ENCODE data around the gene MAPK7.

MAPK7 gene

DNA sequence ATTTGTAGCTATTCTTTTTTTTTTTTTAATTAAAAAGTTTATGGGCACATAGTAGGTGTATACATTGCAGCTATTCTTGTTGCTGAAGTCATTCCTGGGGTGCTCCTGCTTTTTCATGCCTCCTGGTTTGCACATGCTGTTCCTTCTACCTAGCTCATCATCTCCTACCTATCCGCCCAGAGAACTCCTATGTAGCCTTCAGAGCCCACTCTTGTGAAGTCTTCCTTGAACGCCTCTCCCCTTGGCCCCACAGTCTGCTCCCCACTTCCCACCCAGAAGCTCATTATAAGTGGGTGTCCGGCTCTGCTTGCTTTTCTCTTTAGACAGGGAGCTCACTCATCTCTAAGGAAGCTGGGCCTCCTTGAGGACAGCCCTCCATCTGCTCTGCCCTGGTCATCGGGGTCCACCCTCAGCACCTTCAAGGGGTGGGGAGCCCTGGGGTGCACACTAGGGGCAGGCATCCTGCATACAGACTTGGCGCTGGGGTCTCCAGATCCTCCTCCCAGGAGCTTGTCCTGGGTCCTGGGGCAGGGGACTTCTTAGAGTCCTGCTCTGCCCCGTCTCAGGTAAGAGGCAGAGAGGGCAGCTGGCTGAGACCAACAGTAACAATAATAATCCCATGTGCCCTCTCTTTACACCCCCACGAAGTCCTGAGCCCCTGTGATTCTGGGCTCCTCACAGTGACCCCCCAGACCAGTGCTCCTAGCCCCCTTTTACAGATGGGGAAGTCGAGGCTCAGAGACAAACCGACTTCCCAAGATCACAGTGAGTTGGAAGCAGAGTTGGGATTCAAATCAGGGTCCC lies 12.3 kb upstream of the MAPK7 start:
- no peak for DNase-seq (ENCODE audit: low spot score)
- POLR2A ChIA-PET (ENCODE audit: low non-redundant PET): no interaction called here
- TF ChIP-seq, protein P1, sequence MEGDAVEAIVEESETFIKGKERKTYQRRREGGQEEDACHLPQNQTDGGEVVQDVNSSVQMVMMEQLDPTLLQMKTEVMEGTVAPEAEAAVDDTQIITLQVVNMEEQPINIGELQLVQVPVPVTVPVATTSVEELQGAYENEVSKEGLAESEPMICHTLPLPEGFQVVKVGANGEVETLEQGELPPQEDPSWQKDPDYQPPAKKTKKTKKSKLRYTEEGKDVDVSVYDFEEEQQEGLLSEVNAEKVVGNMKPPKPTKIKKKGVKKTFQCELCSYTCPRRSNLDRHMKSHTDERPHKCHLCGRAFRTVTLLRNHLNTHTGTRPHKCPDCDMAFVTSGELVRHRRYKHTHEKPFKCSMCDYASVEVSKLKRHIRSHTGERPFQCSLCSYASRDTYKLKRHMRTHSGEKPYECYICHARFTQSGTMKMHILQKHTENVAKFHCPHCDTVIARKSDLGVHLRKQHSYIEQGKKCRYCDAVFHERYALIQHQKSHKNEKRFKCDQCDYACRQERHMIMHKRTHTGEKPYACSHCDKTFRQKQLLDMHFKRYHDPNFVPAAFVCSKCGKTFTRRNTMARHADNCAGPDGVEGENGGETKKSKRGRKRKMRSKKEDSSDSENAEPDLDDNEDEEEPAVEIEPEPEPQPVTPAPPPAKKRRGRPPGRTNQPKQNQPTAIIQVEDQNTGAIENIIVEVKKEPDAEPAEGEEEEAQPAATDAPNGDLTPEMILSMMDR (conservative IDR thresholded peaks at IDR 0.05; ENCODE audit: low read depth): no peak
- CTCF ChIA-PET: interaction anchor here (0.6 to 2.4 kb wide), 3 partner anchors 8 to 81 kb away, joined by 3 to 22 read pairs (median 3); no protein-coding TSS in a partner anchor
- no peak overlapping the region for H3K27ac ChIP-seq

DNA sequence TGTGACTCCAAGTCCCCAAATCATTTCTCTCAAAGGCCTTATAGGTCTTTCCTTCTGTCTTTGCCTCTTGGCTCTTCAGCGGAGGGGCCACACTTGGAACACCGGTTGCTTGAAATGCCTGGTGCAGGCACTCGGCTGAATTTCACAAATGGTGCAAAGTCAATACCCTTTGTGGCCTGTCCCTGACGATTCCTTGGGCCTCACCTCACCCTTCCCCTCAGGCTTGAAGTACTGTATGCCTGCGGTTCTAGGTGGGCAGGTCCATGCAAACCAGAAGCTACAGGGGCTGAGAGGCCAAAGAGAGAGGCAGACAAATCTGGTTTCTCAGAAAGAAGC lies 11.7 kb upstream of the MAPK7 start:
- ChIA-PET POLR2A (ENCODE audit: low non-redundant PET) (no interaction called here), CTCF (no interaction called here)
- DNase-seq (ENCODE audit: low spot score): no peak
- H3K27ac ChIP-seq: no peak overlapping the region
- TF ChIP-seq, protein P1 (conservative IDR thresholded peaks at IDR 0.05; ENCODE audit: low read depth): no peak

DNA sequence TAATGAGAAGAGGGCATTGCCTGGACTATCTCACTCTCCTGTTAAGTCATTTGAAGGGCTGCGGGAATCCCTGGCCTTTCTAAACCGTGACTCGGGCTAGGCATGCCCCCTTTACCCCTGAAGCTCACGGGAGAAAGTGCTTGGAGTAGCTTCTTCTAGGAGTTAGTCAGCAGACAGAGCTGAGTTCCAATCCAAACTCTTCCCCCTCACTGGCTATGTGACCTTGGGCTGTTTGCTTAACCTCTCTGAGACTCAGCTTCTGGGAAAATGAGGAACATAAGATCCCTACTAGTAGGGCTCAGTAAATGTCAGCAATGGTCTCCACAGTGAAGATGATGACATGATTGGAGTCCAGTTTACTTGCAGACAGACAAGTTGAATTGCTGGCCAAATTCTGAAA lies 10.1 kb upstream of the MAPK7 start:
- DNase-seq (ENCODE audit: low spot score): no peak
- POLR2A ChIA-PET (ENCODE audit: low non-redundant PET): no interaction called here
- CTCF ChIA-PET: interaction anchor here (0.9 kb wide), 1 partner anchor 16 kb away, joined by 6 read pairs; no protein-coding TSS in a partner anchor
- TF ChIP-seq, protein P1 (conservative IDR thresholded peaks at IDR 0.05; ENCODE audit: low read depth): no peak
- H3K27ac ChIP-seq: no peak overlapping the region

DNA sequence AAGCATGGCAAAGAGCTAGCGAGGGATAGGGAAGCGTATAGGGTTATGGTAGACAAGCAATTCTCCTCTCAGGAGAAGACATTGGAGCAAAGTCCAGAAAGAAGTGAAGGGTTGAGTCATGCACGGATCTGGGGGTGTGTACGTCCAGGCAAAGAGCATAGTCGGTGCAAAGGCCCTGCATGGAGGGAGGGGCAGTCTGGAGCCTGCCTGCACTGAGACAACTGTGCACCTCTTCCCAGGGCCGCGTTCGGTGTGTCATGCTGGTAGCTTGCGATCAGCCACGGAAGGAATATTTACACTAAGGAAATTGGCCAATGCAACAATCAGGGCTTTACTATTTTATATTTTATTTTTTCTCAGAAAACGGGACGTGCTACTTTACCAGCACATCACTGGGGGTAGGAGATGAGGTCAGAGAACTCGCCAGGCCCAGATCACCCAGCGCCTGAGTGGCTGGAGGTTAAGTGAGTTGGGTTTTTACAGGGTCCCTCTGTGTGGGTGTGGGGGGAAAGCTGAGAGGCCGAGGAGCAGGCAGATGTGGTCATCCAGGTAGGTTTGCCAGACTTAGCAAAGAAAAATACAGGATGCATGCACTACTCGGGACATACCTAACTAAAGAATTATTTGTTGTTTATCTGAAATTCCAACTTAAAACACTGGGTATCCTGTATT lies 9.1 kb upstream of the MAPK7 start:
- H3K27ac ChIP-seq: peak overlapping the region; percentile 51; the same call in 1 of the 2 replicates
- DNase-seq (ENCODE audit: low spot score): no peak
- CTCF ChIA-PET: interaction anchor here (0.9 kb wide), 1 partner anchor 15 kb away, joined by 6 read pairs; no protein-coding TSS in a partner anchor
- POLR2A ChIA-PET (ENCODE audit: low non-redundant PET): no interaction called here
- TF ChIP-seq, protein P1 (conservative IDR thresholded peaks at IDR 0.05; ENCODE audit: low read depth): no peak

DNA sequence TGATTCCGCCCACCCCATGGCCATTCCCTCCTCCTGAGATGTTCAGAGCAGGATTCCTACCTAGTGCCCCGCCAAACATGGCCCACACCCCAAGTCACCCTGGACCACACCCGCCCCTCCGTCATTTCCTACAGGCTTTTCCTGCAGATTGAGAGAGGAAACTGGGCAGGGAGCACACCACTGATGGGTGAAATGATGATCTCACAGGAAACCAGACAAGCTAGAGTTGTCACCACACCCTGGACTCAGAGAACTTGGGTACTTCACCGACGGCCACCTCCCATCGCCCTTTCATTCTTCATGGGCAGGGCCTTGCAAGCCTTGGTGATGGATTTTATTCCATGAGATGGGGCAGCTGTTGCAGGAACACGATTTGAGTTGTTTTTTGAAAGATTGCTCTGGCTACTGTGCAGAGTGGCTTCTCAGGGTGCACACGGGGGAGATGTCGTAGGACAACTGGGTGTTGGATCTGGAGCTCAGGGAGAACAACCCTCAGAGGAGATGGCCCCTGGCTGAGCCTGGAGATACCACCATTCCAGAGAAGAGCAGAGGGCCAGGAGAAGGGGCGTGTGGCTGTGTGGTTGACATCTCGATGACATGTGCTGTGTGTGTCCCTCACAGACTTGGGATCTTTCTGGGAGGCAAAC lies 8.3 kb upstream of the MAPK7 start:
- DNase-seq (ENCODE audit: low spot score): no peak
- POLR2A ChIA-PET (ENCODE audit: low non-redundant PET): no interaction called here
- CTCF ChIA-PET: interaction anchor here (0.5 to 0.7 kb wide), 3 partner anchors 8 to 751 kb away, joined by 3 to 4 read pairs (median 3); partner anchors contain the start of gene MAPK7

More for the DNA sequence above, 8.3 kb upstream of the MAPK7 start:
- H3K27ac ChIP-seq: peak overlapping the region; percentile 51
- TF ChIP-seq, protein P1 (conservative IDR thresholded peaks at IDR 0.05; ENCODE audit: low read depth): no peak
